SK-N-SH treated with all-trans-retinoic acid at 6 μM for 48 hours (cell line): Measurements from ENCODE around the gene ERP44.

ENCODE experiments used
- ARNTL ChIP-seq: fragments of 450-650 bp; formaldehyde crosslinking; IDR thresholded peaks from 2 replicates; pipeline ENCODE4 v1.5.0; 2020; ENCODE audit warnings: low read depth, mild to moderate bottlenecking, moderate library complexity, borderline replicate concordance
- CREB5 ChIP-seq: fragments of 250-450 bp; sonication (Bioruptor Pico); IDR thresholded peaks from 2 replicates; pipeline ENCODE4 v1.5.1; 2020; ENCODE audit warnings: low read depth, mild to moderate bottlenecking, moderate library complexity
- ESRRG ChIP-seq: fragments of 250-450 bp; sonication (Bioruptor Pico); IDR thresholded peaks from 2 replicates; pipeline ENCODE4 v1.6.1; 2021; ENCODE audit warnings: mild to moderate bottlenecking
- GLIS3 ChIP-seq: fragments of 250-450 bp; sonication (Bioruptor Pico); IDR thresholded peaks from 2 replicates; pipeline ENCODE4 v1.5.0; 2020; ENCODE audit warnings: mild to moderate bottlenecking, moderate library complexity
- OSR1 ChIP-seq: fragments of 250-450 bp; sonication (Bioruptor Pico); IDR thresholded peaks from 2 replicates; pipeline ENCODE4 v1.8.0; 2022; ENCODE audit warnings: moderate library complexity, mild to moderate bottlenecking, inconsistent platforms
- PATZ1 ChIP-seq: fragments of 250-450 bp; sonication (Bioruptor Pico); IDR thresholded peaks from 2 replicates; pipeline ENCODE4 v1.8.0; 2020; ENCODE audit warnings: mild to moderate bottlenecking, moderate library complexity, borderline replicate concordance
- RARB ChIP-seq: fragments of 250-450 bp; sonication (Bioruptor Pico); IDR thresholded peaks from 2 replicates; pipeline ENCODE4 v1.8.0; 2021; ENCODE audit warnings: mild to moderate bottlenecking, moderate library complexity
- ZFP3 ChIP-seq: fragments of 250-450 bp; sonication (Bioruptor Pico); IDR thresholded peaks from 2 replicates; pipeline ENCODE4 v1.5.0; 2020; ENCODE audit warnings: mild to moderate bottlenecking, moderate library complexity

DNA sequence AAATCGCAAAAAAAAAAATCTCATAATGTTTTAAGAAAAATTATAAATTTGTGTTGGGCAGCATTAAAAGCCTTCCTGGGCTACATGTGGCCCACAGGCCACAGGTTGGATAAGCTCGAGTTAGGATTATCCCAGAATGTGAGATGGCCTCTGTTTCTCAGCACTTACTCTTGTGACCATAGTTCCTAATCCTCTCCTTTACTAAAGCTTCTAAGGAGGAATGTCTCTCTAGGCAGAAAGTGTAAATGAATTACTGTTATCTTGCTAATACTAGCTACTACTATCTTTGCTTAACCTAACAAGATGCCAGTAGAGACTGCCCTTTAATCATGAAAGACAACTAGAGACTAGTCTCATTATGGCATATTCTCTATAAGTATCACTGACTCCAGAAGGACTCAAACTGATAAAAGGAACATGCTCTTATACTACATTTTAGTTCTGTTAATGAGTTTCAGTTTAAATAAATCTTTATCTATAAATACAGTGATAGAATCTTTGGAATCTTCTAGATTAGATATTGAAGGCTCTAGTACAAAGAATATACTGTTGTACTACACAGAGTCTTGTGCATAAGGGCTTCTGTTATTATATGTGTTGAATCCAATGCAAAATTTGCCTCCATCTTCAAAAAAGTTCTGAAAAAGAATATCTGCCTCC is 14.0 kb upstream of the ERP44 start:
- TF ChIP-seq ARNTL (CRISPR knock-in tag) (no peak), CREB5 (CRISPR knock-in tag) (no peak), GLIS3 (no peak), OSR1 (CRISPR knock-in tag) (no peak), ESRRG (CRISPR knock-in tag) (no peak), RARB (CRISPR knock-in tag) (no peak), ZFP3 (CRISPR knock-in tag) (no peak), PATZ1 (CRISPR knock-in tag) (no peak)
